Lower lobe of right lung (tissue), 2 donors: ENCODE results near the gene ABCA12. TPM values are rescaled to one million over a fixed set of nuclear protein-coding genes. Genes with fewer than 3 reads are reported as not detected.

Experiments
- ATAC-seq, 2 donors: fragments of 200-7000 bp; cut with Tn5 transposase; one replicate each; pipeline ENCODE4 v1.9.1; 2020 to 2022; ENCODE audit warnings: mild to moderate bottlenecking in 2 of 2, moderate library complexity in 2 of 2
- DNase-seq: peaks from one replicate; pipeline ENCODE4 v3.0.0-alpha.2; 2020
- H3K27ac ChIP-seq: fragments of 200-600 bp; one replicate; pipeline ENCODE4 v1.8.0; 2022
- H3K27me3 ChIP-seq: fragments of 200-600 bp; one replicate; pipeline ENCODE4 v1.8.0; 2022; ENCODE audit warnings: low read depth
- H3K36me3 ChIP-seq: fragments of 200-600 bp; one replicate; pipeline ENCODE4 v1.8.0; 2022; ENCODE audit warnings: mild to moderate bottlenecking
- H3K4me1 ChIP-seq: fragments of 200-600 bp; one replicate; pipeline ENCODE4 v1.8.0; 2022
- H3K4me3 ChIP-seq: fragments of 200-600 bp; one replicate; pipeline ENCODE4 v1.8.0; 2022; ENCODE audit warnings: mild to moderate bottlenecking
- H3K9me3 ChIP-seq: fragments of 200-600 bp; one replicate; pipeline ENCODE4 v1.8.0; 2022
- intact Hi-C: fragments of 100-400 bp; cut with DNase I; formaldehyde crosslinking; loops from one replicate; pipeline ENCODE4 v1.11.0; 2022
- long read RNA-seq: library from polyadenylated mRNA; unstranded; transcript quantifications from one replicate; pipeline ENCODE4 v2.0.0, GENCODE V29; 2021
- total RNA-seq: library from RNA; stranded (reverse); fragmentation: NEBNext Ultra II Directional; extraction: Animal tissue kit (Norgen Biotek cat#: 25700); gene quantifications from one replicate; pipeline ENCODE4 v1.2.1, GENCODE V29; 2021
- TF ChIP-seq, protein P1 (sequence below): fragments of 200-600 bp; IDR thresholded peaks from one replicate; pipeline ENCODE4 v1.8.0; 2022; ENCODE audit warnings: antibody characterized with exemption, mild to moderate bottlenecking
- donor health status: DM: no; HTN: yes; CAD: no; lungs with severe emphysema.

Gene ABCA12, protein sequence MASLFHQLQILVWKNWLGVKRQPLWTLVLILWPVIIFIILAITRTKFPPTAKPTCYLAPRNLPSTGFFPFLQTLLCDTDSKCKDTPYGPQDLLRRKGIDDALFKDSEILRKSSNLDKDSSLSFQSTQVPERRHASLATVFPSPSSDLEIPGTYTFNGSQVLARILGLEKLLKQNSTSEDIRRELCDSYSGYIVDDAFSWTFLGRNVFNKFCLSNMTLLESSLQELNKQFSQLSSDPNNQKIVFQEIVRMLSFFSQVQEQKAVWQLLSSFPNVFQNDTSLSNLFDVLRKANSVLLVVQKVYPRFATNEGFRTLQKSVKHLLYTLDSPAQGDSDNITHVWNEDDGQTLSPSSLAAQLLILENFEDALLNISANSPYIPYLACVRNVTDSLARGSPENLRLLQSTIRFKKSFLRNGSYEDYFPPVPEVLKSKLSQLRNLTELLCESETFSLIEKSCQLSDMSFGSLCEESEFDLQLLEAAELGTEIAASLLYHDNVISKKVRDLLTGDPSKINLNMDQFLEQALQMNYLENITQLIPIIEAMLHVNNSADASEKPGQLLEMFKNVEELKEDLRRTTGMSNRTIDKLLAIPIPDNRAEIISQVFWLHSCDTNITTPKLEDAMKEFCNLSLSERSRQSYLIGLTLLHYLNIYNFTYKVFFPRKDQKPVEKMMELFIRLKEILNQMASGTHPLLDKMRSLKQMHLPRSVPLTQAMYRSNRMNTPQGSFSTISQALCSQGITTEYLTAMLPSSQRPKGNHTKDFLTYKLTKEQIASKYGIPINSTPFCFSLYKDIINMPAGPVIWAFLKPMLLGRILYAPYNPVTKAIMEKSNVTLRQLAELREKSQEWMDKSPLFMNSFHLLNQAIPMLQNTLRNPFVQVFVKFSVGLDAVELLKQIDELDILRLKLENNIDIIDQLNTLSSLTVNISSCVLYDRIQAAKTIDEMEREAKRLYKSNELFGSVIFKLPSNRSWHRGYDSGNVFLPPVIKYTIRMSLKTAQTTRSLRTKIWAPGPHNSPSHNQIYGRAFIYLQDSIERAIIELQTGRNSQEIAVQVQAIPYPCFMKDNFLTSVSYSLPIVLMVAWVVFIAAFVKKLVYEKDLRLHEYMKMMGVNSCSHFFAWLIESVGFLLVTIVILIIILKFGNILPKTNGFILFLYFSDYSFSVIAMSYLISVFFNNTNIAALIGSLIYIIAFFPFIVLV (N-terminal part only)
- not detected for total RNA-seq
- long read RNA-seq, result 0 reads

DNA sequence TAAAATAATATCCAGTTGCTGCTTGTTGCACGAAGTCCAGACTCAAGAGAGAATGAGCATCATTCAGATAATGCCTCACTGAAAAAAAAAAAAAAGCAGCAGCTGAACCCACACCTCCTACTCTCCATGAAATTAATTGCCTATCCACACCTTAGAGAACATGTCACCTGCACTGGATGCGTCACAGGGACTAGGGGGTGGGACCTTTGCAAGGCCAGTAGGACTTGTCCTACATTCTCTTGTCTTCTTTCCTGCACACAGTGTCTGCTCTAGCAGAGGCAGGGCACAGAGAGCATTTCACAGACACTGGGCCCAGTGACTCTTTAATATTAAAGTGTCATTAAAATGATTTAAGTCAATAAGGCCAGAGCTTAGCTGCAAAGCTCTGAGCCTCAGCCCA lies at the start of gene ABCA12:
TSS of gene ABCA12 (minus strand) at position 148 of the 400 bp plus-strand sequence. CDS start 418 bp downstream, outside the sequence.
- no peak within 1 kb of the TSS for H3K27ac ChIP-seq
- no peak for ATAC-seq
- H3K4me1 ChIP-seq, result no peaks in the 10 kb centered on the region
- H3K27me3 ChIP-seq, result no peaks in the 10 kb centered on the region
- H3K9me3 ChIP-seq, result no peaks in the 10 kb centered on the region
- intact Hi-C loops, result no loop called here
- H3K4me3 ChIP-seq, result no peak within 1 kb of the TSS
- DNase-seq, result no peak
- no peaks in the 10 kb centered on the region for H3K36me3 ChIP-seq
- TF ChIP-seq, protein P1, sequence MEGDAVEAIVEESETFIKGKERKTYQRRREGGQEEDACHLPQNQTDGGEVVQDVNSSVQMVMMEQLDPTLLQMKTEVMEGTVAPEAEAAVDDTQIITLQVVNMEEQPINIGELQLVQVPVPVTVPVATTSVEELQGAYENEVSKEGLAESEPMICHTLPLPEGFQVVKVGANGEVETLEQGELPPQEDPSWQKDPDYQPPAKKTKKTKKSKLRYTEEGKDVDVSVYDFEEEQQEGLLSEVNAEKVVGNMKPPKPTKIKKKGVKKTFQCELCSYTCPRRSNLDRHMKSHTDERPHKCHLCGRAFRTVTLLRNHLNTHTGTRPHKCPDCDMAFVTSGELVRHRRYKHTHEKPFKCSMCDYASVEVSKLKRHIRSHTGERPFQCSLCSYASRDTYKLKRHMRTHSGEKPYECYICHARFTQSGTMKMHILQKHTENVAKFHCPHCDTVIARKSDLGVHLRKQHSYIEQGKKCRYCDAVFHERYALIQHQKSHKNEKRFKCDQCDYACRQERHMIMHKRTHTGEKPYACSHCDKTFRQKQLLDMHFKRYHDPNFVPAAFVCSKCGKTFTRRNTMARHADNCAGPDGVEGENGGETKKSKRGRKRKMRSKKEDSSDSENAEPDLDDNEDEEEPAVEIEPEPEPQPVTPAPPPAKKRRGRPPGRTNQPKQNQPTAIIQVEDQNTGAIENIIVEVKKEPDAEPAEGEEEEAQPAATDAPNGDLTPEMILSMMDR, result no peak

DNA sequence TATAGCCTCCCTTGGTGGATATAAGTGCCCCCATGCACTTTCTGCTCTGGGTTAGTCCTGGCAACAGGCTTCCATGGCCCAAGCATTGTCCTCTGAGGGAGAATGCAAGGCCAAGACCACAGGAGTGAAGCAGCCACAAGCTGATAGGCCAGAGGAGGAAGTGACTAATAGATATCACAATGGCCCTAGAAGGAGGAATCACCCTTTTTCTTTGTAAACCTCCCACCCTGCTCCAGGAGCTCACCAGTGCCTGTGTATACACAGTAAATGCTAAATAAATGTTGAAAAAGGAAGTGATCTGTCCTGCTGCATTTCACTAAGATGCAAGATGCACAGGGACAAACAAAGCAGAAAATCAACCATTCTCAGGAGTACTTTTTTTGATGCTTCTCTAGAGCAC lies 49.7 kb upstream of the ABCA12 start:
- H3K27me3 ChIP-seq, result no peaks in the 10 kb centered on the region
- no peaks in the 10 kb centered on the region for H3K4me1 ChIP-seq
- no peak for ATAC-seq
- intact Hi-C loops, result no loop called here
- H3K9me3 ChIP-seq, result no peaks in the 10 kb centered on the region
- no peak overlapping the region for H3K27ac ChIP-seq
- TF ChIP-seq, protein P1, result no peak
- no peaks in the 10 kb centered on the region for H3K36me3 ChIP-seq
- DNase-seq, result no peak
- H3K4me3 ChIP-seq, result no peak overlapping the region

DNA sequence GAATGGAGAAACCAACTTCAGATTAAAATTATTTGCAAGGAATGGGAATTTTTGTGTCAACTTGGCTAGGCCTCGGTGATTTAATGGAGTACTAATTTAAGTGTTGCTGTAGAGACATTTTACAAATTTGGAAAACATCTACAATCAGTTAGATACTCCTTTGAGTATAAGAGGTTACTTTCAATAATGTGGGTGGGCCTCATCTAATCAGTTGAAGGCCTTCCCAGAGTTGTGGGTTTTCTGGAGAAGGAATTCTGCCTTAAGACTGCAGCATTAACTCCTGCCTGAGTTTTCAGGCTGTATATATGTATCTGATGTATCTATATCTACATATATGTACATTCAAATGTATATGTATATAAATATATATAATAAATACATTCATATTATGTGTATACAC lies 47.6 kb upstream of the ABCA12 start:
- H3K27me3 ChIP-seq, result no peaks in the 10 kb centered on the region
- H3K27ac ChIP-seq, result no peak overlapping the region
- TF ChIP-seq, protein P1, result no peak
- no peaks in the 10 kb centered on the region for H3K36me3 ChIP-seq
- H3K4me3 ChIP-seq, result no peak overlapping the region
- no peak for DNase-seq
- ATAC-seq, result no peak
- H3K9me3 ChIP-seq, result no peaks in the 10 kb centered on the region
- no peaks in the 10 kb centered on the region for H3K4me1 ChIP-seq
- intact Hi-C loops, result no loop called here

DNA sequence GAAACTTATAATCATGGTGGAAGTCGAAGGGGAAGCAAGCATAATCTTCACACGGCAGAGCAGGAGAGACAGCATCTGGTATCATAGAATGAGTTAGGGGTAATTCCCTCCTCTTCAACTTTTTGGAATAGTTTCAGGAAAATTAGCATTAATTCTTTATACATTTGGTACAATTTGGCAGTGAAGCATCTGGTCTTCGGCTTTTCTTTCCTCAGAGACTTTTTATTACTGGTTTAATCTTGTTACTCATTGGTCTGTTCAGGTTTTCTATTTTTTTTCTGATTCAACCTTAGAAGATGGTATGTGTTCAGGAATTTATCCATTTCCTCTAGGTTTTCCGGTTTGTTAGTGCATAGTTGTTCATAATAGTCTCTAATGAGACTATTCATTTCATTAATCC lies 39.7 kb upstream of the ABCA12 start:
- Histone ChIP-seq H3K4me3 (no peak overlapping the region), H3K9me3 (no peaks in the 10 kb centered on the region), H3K4me1 (no peaks in the 10 kb centered on the region), H3K27me3 (no peaks in the 10 kb centered on the region), H3K36me3 (no peaks in the 10 kb centered on the region), H3K27ac (no peak overlapping the region)
- ATAC-seq, result no peak
- intact Hi-C loops, result no loop called here
- DNase-seq, result no peak
- TF ChIP-seq, protein P1, result no peak

DNA sequence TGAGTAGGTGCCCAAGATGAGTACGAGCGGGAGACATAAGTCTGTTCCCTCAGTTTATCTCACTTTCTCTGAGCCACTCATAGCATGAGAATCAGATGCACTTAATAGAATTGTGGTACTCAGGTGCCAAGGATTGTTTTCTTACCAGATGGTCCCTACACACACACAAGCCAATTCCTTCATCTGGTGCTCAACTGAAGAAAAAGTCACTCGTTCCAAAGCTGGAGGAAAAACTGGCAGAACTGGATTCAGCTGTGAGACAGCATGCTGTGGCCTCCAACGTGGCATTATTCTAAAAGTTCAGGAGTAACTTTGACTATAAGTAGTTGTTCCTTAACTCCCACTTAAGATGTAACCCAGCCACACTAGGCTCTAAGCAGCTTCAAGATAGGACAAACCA lies 33.4 kb upstream of the ABCA12 start:
- Histone ChIP-seq H3K9me3 (no peaks in the 10 kb centered on the region), H3K4me3 (no peak overlapping the region), H3K27ac (no peak overlapping the region), H3K27me3 (no peaks in the 10 kb centered on the region), H3K36me3 (no peaks in the 10 kb centered on the region), H3K4me1 (no peaks in the 10 kb centered on the region)
- peak in 1 of 2 donors; percentile 18 for ATAC-seq
- intact Hi-C loops, result no loop called here
- DNase-seq, result no peak
- TF ChIP-seq, protein P1, result no peak
